Right lung (tissue), 5 donors: ENCODE measurements around the gene CYP4F8. TPM values are rescaled to one million over a fixed set of nuclear protein-coding genes. Genes with fewer than 3 reads are reported as not detected.

Experiments
- DNase-seq, 2 donors: peaks; one replicate each; pipeline ENCODE4 v3.0.0-alpha.2; 2013
- polyA plus RNA-seq, 5 donors: library from polyadenylated mRNA; unstranded; fragments of 120-200 nt; gene quantifications; one replicate each; pipeline versions ENCODE4 v1.2.1 to v1.2.3, GENCODE V29; 2013; ENCODE audit warnings: inconsistent platforms in 1 of 5, low replicate concordance in 1 of 5; ENCODE audit not compliant: insufficient read length in 5 of 5, insufficient read depth in 1 of 5

The CYP4F8 gene
- polyA plus RNA-seq, 5 donors: 0.04 to 0.09 TPM; not detected in 3

GRCh38 chr19:15616183-15616582 is 1.2 kb downstream of the CYP4F8 start:
- DNase-seq: no peak

- DNase-seq: no peak
Measured at GRCh38 chr19:15616627-15617270, 1.7 kb downstream of the CYP4F8 start.

GRCh38 chr19:15618321-15618720 is 3.3 kb downstream of the CYP4F8 start:
- no peak for DNase-seq

GRCh38 chr19:15621801-15622200 is 6.8 kb downstream of the CYP4F8 start:
- no peak for DNase-seq

- DNase-seq: no peak
Measured at GRCh38 chr19:15622991-15623390, 8.0 kb downstream of the CYP4F8 start.

- no peak for DNase-seq
Measured at GRCh38 chr19:15623711-15624318, 8.8 kb downstream of the CYP4F8 start.

GRCh38 chr19:15628236-15629002 is 13.4 kb downstream of the CYP4F8 start:
- DNase-seq: no peak

GRCh38 chr19:15629003-15629880 is 14.2 kb downstream of the CYP4F8 start:
- DNase-seq: peak; percentile 27 to 46

- DNase-seq: no peak
Measured at GRCh38 chr19:15631817-15632216, 16.8 kb downstream of the CYP4F8 start.

GRCh38 chr19:15633082-15633835 is 18.2 kb downstream of the CYP4F8 start:
- no peak for DNase-seq

GRCh38 chr19:15634105-15634504 is 19.1 kb downstream of the CYP4F8 start:
- DNase-seq: no peak

- no peak for DNase-seq
Measured at GRCh38 chr19:15635016-15635805, 20.2 kb downstream of the CYP4F8 start.

GRCh38 chr19:15636026-15636425 is 21.0 kb downstream of the CYP4F8 start:
- DNase-seq: no peak

- no peak for DNase-seq
Measured at GRCh38 chr19:15639596-15639995, 24.6 kb downstream of the CYP4F8 start.

- DNase-seq: no peak
Measured at GRCh38 chr19:15640294-15640903, 25.4 kb downstream of the CYP4F8 start, which contains the start of gene CYP4F3. TSS of gene CYP4F3 (plus strand) at chr19:15640897. CDS start at chr19:15641416, 519 bp downstream.

GRCh38 chr19:15640904-15641597 is 26.0 kb downstream of the CYP4F8 start:
- no peak for DNase-seq

GRCh38 chr19:15641901-15642491 is 27.0 kb downstream of the CYP4F8 start:
- DNase-seq: no peak

- no peak for DNase-seq
Measured at GRCh38 chr19:15642807-15643206, 27.8 kb downstream of the CYP4F8 start.

- no peak for DNase-seq
Measured at GRCh38 chr19:15643387-15643786, 28.4 kb downstream of the CYP4F8 start.
